ENCODE measurements around the gene ABITRAM.
"Not testable (repeated sequence)": the region's sequence is repeated elsewhere in the genome, so short reads cannot be mapped to it uniquely, and the experiment has no call there.

The ABITRAM gene

DNA sequence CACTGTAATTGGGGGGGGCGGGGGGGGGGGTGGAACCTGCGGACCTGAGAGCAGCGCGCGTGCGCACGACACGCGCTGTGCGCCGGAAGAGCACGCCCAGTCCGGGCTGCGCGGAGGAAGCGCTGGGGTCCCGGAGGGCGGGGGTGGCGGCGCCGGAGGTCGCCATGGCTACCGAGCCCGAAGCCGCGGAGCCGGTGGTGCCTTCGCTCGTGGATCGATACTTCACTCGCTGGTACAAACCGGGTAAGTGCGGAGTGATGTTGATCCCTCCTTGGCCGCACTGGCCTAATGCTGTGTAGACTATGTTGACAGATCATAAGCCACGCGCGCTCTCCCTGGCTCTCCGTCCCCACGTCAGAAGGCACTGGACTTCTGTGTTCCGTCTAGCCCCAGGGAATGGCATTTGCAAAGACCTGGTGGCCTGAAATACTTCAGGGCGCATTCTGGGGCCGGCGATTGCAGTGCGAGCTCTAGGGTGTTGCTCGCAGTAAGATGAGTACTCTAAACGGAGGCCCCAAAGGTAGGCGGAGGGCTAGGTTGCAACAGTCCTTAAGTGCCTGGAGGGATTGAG lies at the start of gene ABITRAM:
TSS of gene ABITRAM (plus strand) at position 78 of the 571 bp plus-strand sequence. CDS start at position 165, 87 bp downstream.
- peak; percentile 66 to 84 for DNase-seq

DNA sequence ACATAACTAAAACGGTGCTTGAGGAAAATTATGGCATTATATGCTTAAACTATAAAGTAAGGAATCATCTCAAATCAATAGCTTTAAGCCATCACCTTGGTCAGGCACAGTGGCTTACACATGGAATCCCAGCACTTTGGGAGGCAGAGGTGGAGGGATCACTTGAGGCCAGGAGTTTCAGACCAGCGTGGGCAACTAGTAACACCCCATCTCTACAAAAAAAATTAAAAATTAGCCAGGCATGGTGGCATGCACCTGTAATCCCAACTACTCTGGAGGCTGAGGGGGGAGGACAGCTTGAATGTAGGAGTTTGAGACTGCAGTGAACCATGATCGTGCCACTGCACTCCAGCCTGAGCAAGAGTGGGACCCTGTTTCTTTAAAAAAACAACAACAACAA lies 49.5 kb upstream of the ABITRAM start:
- no peak for DNase-seq

DNA sequence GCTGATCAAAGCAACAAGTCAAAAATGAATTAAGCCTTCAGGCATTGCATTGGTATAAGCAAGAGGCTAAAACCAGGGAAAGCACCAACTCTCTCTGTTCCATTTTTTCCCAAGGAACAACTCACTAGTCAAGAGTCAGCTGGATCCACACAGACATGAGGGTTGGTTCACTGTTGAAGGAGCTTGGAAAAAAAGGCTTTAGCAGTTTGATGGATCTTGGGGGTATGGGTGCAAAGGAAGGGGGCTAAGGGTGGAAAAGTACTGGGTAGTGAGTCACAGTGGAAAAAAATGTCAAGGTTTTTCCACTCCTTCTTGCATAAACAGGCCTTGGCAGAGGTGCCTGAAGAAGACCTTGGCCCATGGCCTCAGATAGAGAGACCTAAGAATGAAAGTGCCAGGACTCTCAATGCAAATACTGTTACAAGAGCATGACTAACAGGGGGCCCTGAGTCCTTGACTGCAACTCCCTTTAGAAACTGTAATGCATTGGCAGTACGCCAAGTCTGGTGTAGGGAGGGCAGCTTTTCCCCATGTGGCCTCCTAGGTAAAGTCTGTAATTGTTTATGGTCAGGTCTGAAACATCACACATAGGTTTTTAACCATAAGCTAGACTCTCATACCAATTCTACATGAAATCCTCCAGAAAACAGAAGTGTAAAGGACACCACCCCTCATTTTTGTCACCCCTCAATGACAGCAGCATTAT lies 48.4 kb upstream of the ABITRAM start:
- DNase-seq = peak; percentile 55 to 69

DNA sequence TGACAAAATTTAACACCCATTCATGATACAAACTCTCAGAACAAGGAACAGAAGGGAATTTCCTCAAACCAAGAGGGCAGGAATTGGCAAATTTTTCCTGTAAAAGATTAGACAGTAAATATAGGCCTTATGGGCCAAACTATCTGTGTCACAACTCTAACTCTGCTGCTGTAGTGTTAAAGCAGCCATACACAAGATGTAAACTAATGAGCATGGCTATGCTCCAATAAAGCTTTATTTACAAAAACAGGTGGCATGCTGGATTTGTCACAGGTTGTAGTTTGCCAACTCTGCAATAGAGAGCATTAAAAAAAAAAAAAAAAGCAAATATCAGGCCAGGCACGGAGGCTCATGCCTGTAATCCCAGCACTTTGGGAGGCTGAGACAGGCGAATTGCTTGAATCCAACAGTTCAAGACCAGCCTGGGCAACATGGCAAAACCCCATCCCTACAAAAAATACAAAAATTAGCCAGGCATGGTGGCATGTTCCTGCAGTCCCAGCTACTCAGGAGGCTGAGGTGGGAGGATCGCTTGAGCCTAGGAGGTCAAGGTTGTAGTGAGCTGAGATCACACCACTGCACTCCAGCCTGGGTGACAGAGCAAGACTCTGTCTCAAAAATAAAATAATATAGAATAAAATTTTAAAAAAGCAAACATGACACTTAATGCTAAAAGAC lies 47.5 kb upstream of the ABITRAM start:
- DNase-seq = peak in 1 of 2 experiments; percentile 37

- DNase-seq = peak in 1 of 2 experiments; percentile 6
These were observed 44.5 kb upstream of the ABITRAM start for GRCh38 chr9:108889649-108890067.

GRCh38 chr9:108894225-108894997 lies 39.8 kb upstream of the ABITRAM start:
- DNase-seq = no peak

GRCh38 chr9:108897324-108898096 lies 36.7 kb upstream of the ABITRAM start:
- no peak for DNase-seq

GRCh38 chr9:108899023-108899695 lies 35.0 kb upstream of the ABITRAM start:
- not testable (repeated sequence) for DNase-seq

DNA sequence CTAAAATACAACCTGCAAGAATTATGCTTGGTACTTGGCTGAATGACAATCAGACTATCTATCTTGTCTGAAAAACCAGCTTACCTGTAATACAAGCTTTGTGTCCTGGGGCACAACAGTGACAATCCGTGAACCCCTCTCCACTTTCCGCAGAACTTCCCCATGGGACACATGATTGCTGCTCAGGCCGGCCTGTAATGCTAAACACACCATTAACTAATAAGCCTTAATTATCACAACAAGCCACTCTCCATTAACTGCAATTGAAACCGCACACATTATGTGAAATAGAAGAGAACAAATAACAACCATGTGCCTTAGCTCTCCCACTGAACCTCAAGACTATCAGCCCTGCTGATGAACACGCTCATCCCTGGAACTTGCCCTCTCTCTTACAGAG lies 34.0 kb upstream of the ABITRAM start:
- no peak for DNase-seq

GRCh38 chr9:108903420-108904103 lies 30.6 kb upstream of the ABITRAM start:
- DNase-seq = no peak

- no peak for DNase-seq
These were observed 30.0 kb upstream of the ABITRAM start for GRCh38 chr9:108904161-108904560.

- DNase-seq = no peak
These were observed 28.7 kb upstream of the ABITRAM start for GRCh38 chr9:108905494-108905893.

GRCh38 chr9:108910402-108910801 lies 23.8 kb upstream of the ABITRAM start:
- DNase-seq = no peak

DNA sequence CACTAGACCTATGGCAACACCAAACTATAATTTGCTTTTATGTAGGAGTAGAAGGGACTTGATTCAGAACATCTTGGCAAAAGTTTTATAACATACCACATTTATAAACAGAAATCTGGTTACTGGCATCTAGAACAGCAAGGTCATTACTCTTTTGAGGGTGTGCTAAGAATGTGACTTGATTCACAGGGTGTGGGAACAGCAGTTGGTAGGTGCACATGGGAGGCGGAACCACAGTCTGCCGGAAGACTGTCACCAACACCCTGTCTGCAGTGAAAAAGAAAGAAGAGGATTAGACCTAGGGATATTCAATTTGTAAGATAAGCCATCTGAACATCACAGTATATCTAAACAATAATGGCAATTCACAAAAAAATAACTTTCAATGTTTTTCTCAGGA lies 23.3 kb upstream of the ABITRAM start:
- DNase-seq = no peak

GRCh38 chr9:108911820-108912219 lies 22.4 kb upstream of the ABITRAM start:
- DNase-seq = no peak

GRCh38 chr9:108913391-108913790 lies 20.8 kb upstream of the ABITRAM start:
- no peak for DNase-seq

DNA sequence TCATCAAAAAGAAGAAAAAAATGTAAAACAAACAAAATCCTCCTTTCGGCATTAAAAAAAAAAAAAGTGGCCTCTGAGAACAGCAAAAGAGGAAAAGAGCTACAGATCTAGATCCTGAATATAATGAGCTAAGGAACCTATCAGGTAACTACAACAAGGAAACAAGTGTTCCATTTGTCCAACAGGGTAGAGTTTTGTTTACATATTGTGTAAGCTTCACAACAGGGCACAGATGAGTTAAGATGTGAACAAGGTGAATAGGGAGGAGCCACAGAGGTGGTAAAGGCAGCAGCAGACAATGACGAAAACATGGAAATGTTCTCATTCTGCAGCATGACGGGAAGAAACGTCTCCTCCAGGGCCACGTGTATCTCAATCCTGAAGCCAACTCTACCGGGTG lies 14.7 kb upstream of the ABITRAM start:
- no peak for DNase-seq

DNA sequence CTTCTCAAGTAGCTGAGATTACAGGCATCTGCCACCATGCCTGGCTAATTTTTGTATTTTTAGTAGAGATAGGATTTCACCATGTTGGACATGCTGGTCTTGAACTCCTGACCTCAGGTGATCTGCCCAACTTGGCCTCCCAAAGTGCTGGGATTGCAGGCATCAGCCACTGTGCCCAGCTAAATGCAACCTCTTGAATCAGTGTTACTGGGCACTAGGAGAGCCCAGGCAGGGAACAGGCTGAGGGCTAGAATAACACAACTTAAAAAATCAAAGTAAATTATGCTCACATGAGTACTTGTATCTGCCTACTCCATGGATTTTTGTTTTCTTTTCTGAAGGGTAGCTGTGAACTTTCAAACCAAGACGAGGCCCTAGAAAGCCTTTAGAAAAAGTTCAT lies 13.8 kb upstream of the ABITRAM start:
- not testable (repeated sequence) for DNase-seq

GRCh38 chr9:108921200-108921599 lies 13.0 kb upstream of the ABITRAM start:
- DNase-seq = no peak

DNA sequence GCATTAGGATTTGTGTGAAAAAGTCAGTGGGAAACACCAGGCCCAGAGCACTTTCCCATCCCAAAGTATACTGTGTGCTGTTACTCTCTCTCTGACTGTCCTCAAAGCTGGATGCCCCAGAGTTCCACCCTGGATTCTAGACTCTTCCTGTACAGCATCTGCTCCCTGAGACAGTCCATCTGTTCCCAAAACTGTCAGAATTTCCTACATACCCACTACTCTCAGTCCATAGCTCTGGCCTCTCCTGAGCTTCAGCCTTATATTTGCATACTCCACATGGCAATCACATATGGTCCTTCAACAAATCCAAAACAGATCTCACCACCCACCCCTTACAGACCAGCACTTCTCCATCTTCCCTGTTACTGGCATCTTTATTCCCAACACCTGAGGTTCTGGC lies 9.7 kb upstream of the ABITRAM start:
- DNase-seq = no peak

GRCh38 chr9:108928386-108928785 lies 5.8 kb upstream of the ABITRAM start:
- DNase-seq = no peak

Data from NCI-H2081 (cell line).